SK-N-SH (cell line): ENCODE results near the gene SPATA13. TPM values are rescaled to one million over a fixed set of nuclear protein-coding genes. Genes with fewer than 3 reads are reported as not detected.

Source experiments
- CTCF ChIA-PET: fragments of 300-600, 350-600 bp; formaldehyde crosslinking; extraction: SDS; loops from one replicate; lab custom pipeline; 2021; lab: Yijun Ruan, JAX
- POLR2A ChIA-PET: fragments of 350-600 bp; sonication (Branson Sonifier 250); formaldehyde crosslinking; extraction: SDS; loops from one replicate; lab custom pipeline; 2020; ENCODE audit warnings: antibody characterized with exemption, inconsistent platforms; lab: Yijun Ruan, JAX
- DNase-seq: peaks from one replicate; pipeline ENCODE4 v3.0.0; 2012
- H2AFZ ChIP-seq: fragments of 200-600 bp; sonication (generic); 2 replicates; pipeline ENCODE4 v1.8.1; 2016; ENCODE audit warnings: antibody characterized with exemption, mild to moderate bottlenecking, low read depth
- H3F3A ChIP-seq: fragments of 200-600 bp; sonication (generic); replicated peaks from 2 replicates; pipeline ENCODE3; 2016; ENCODE audit warnings: antibody characterized with exemption, mild to moderate bottlenecking; ENCODE audit not compliant: insufficient read depth
- H3K27ac ChIP-seq, 2 experiments: fragments of 200-500 bp in 1 of 2; fragments of 200-600 bp in 1 of 2; sonication (Bioruptor generic) in 1 of 2; sonication (generic), shearing (Covaris generic) in 1 of 2; 2 replicates each; pipeline versions ENCODE4 v1.5.1 to v1.6.1; 2014 to 2016; ENCODE audit warnings: low read depth in 2 of 2, inconsistent platforms in 1 of 2, low read length in 1 of 2, mild to moderate bottlenecking in 1 of 2, mixed read lengths in 1 of 2
- H3K27me3 ChIP-seq: fragments of 200-600 bp; sonication (generic), shearing (Covaris generic); 2 replicates; pipeline ENCODE4 v1.6.1; 2016; ENCODE audit warnings: mixed run types; ENCODE audit not compliant: insufficient read depth
- H3K36me3 ChIP-seq, 2 experiments: fragments of 200-500 bp in 1 of 2; fragments of 200-600 bp in 1 of 2; sonication (Bioruptor generic) in 1 of 2; sonication (generic) in 1 of 2; replicated peaks in 1 of 2; 2 replicates each; pipeline versions ENCODE3 to v1.5.1; 2014 to 2016; ENCODE audit warnings: low read length in 1 of 2, mild to moderate bottlenecking in 1 of 2; ENCODE audit not compliant: insufficient read depth in 2 of 2, control insufficient read depth in 1 of 2
- H3K4me1 ChIP-seq, 2 experiments: fragments of 200-500 bp in 1 of 2; fragments of 200-600 bp in 1 of 2; sonication (Bioruptor generic) in 1 of 2; sonication (generic), shearing (Covaris generic) in 1 of 2; 2 replicates each; pipeline versions ENCODE4 v1.5.1 to v1.6.1; 2014 to 2016; ENCODE audit warnings: low read depth in 1 of 2, low read length in 1 of 2, mixed run types in 1 of 2; ENCODE audit not compliant: insufficient read depth in 2 of 2, control insufficient read depth in 1 of 2
- H3K4me2 ChIP-seq: fragments of 200-600 bp; sonication (generic), shearing (Covaris generic); 2 replicates; pipeline ENCODE4 v1.6.1; 2017; ENCODE audit warnings: mixed run types
- H3K4me3 ChIP-seq, 2 experiments: fragments of 200-500 bp in 1 of 2; fragments of 200-600 bp in 1 of 2; sonication (Bioruptor generic) in 1 of 2; sonication (generic), shearing (Covaris generic) in 1 of 2; 2 replicates each; pipeline versions ENCODE4 v1.5.1 to v1.8.1; 2014 to 2016; ENCODE audit warnings: low read depth in 2 of 2, inconsistent platforms in 1 of 2, low read length in 1 of 2, mild to moderate bottlenecking in 1 of 2, mixed read lengths in 1 of 2, moderate library complexity in 1 of 2
- H3K79me2 ChIP-seq: fragments of 200-600 bp; sonication (generic); 2 replicates; pipeline ENCODE4 v1.8.1; 2017; ENCODE audit warnings: mild to moderate bottlenecking; ENCODE audit not compliant: insufficient read depth
- H3K9ac ChIP-seq: fragments of 200-600 bp; sonication (generic); 2 replicates; pipeline ENCODE4 v1.6.1; 2017; ENCODE audit warnings: mixed run types
- H3K9me2 ChIP-seq: fragments of 200-600 bp; sonication (generic); 2 replicates; pipeline ENCODE4 v1.6.1; 2017; ENCODE audit warnings: mixed run types
- H3K9me3 ChIP-seq: fragments of 200-600 bp; sonication (generic); 2 replicates; pipeline ENCODE4 v1.6.1; 2017; ENCODE audit warnings: mixed run types, mild to moderate bottlenecking, moderate library complexity
- H4K20me1 ChIP-seq: fragments of 200-600 bp; sonication (generic); 2 replicates; pipeline ENCODE4 v1.6.1; 2017; ENCODE audit warnings: mild to moderate bottlenecking, mixed run types; ENCODE audit not compliant: insufficient read depth
- CTCF ChIP-seq: fragments of 200-600 bp; sonication (generic); IDR thresholded peaks from 2 replicates; pipeline ENCODE4 v1.6.1; 2017; ENCODE audit warnings: antibody characterized with exemption, mild to moderate bottlenecking, moderate library complexity
- ELF1 ChIP-seq: IDR thresholded peaks from 2 replicates; pipeline ENCODE4 v1.4.0; 2012
- EP300 ChIP-seq, 2 experiments: IDR thresholded peaks; 2 replicates each; pipeline versions ENCODE4 v1.4.0 to v1.6.1; 2012; ENCODE audit warnings: borderline replicate concordance in 1 of 2, low read depth in 1 of 2, low read length in 1 of 2
- EZH2phosphoT487 ChIP-seq: fragments of 200-600 bp; sonication (generic); IDR thresholded peaks from 2 replicates; pipeline ENCODE4 v1.6.1; 2017; ENCODE audit warnings: low read depth, mixed run types, mild to moderate bottlenecking, antibody characterized with exemption, moderate library complexity, borderline replicate concordance
- FOXJ3 ChIP-seq: sonication (generic); formaldehyde crosslinking; IDR thresholded peaks from 2 replicates; pipeline ENCODE4 v1.5.1; 2020; ENCODE audit warnings: mild to moderate bottlenecking, missing genetic modification reagents
- FOXM1 ChIP-seq: IDR thresholded peaks from 2 replicates; pipeline ENCODE4 v1.4.0; 2012; ENCODE audit warnings: low read depth, mild to moderate bottlenecking
- JUND ChIP-seq: IDR thresholded peaks from 2 replicates; pipeline ENCODE4 v1.4.0; 2012
- MEF2A ChIP-seq: IDR thresholded peaks from 2 replicates; pipeline ENCODE4 v1.4.0; 2012; ENCODE audit warnings: low read depth, borderline replicate concordance
- NRF1 ChIP-seq: IDR thresholded peaks from 2 replicates; pipeline ENCODE4 v1.6.1; 2012; ENCODE audit warnings: low read depth, mild to moderate bottlenecking, low read length
- RCOR1 ChIP-seq: fragments of 150-350 bp; IDR thresholded peaks from 2 replicates; pipeline ENCODE4 v1.6.1; 2017; ENCODE audit warnings: antibody characterized with exemption, low read length
- RFX5 ChIP-seq: IDR thresholded peaks from 2 replicates; pipeline ENCODE4 v1.6.1; 2012; ENCODE audit warnings: mild to moderate bottlenecking, improper control_type of control experiment, low read length
- SIN3A ChIP-seq: IDR thresholded peaks from 2 replicates; pipeline ENCODE4 v1.6.1; 2012; ENCODE audit warnings: low read depth, mild to moderate bottlenecking, low read length, moderate library complexity, borderline replicate concordance
- SMC3 ChIP-seq: IDR thresholded peaks from 2 replicates; pipeline ENCODE4 v1.6.1; 2012; ENCODE audit warnings: low read depth, low read length, improper control_type of control experiment
- TAF1 ChIP-seq: IDR thresholded peaks from 2 replicates; pipeline ENCODE4 v1.6.1; 2012; ENCODE audit warnings: low read depth, mild to moderate bottlenecking, low read length, moderate library complexity, borderline replicate concordance
- TEAD4 ChIP-seq: IDR thresholded peaks from 2 replicates; pipeline ENCODE4 v1.4.0; 2012; ENCODE audit warnings: mild to moderate bottlenecking, borderline replicate concordance; ENCODE audit not compliant: insufficient read depth
- USF1 ChIP-seq: IDR thresholded peaks from 2 replicates; pipeline ENCODE4 v1.4.0; 2012; ENCODE audit warnings: low read depth, borderline replicate concordance
- YY1 ChIP-seq: IDR thresholded peaks from 2 replicates; pipeline ENCODE4 v1.4.0; 2012; ENCODE audit warnings: low read depth, mild to moderate bottlenecking
- WGBS: methylation state at CpG from one replicate; pipeline ENCODE4 v1.1.6; 2017; ENCODE audit warnings: low lambda C conversion rate; 5-methylcytosine and 5-hydroxymethylcytosine counted together
- polyA plus RNA-seq, 3 experiments: library from polyadenylated mRNA; depleted of rRNA; stranded (reverse); fragments of >200 nt; gene quantifications; 2 replicates each; pipeline ENCODE4 v1.2.3, GENCODE V29; 2012
- TF ChIP-seq, protein P1 (sequence below): fragments of 150-350 bp; IDR thresholded peaks from 2 replicates; pipeline ENCODE4 v1.6.1; 2016; ENCODE audit warnings: mild to moderate bottlenecking, low read depth, low read length
- TF ChIP-seq, protein P2 (sequence below): IDR thresholded peaks from 2 replicates; pipeline ENCODE4 v1.6.1; 2012; ENCODE audit warnings: mild to moderate bottlenecking, low read depth, low read length, moderate library complexity

Gene SPATA13
- polyA plus RNA-seq, 1 of the 3 experiments (the other 2 are of a cell fraction), result 4.3 TPM

- H3K9me2 ChIP-seq, result no peaks in the 10 kb centered on the region
- H3K27ac ChIP-seq, result peak overlapping the region in 1 of 2 experiments; percentile 75; a peak in 1 of 4 replicates
- no peak for TF ChIP-seq MEF2A
- TF ChIP-seq TEAD4, result no peak
- TF ChIP-seq NRF1, result no peak
- TF ChIP-seq JUND, result no peak
- no peak for TF ChIP-seq FOXJ3 (CRISPR knock-in tag)
- no peak for TF ChIP-seq SMC3
- TF ChIP-seq RCOR1, result no peak
- TF ChIP-seq, protein P1, sequence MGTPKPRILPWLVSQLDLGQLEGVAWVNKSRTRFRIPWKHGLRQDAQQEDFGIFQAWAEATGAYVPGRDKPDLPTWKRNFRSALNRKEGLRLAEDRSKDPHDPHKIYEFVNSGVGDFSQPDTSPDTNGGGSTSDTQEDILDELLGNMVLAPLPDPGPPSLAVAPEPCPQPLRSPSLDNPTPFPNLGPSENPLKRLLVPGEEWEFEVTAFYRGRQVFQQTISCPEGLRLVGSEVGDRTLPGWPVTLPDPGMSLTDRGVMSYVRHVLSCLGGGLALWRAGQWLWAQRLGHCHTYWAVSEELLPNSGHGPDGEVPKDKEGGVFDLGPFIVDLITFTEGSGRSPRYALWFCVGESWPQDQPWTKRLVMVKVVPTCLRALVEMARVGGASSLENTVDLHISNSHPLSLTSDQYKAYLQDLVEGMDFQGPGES, result no peak
- TF ChIP-seq EP300 (IDR thresholded peaks at IDR 0.05; ENCODE audit: borderline replicate concordance in 1 of 2, low read depth in 1 of 2, low read length in 1 of 2), result no peak
- TF ChIP-seq YY1, result no peak
- TF ChIP-seq USF1, result no peak
- TF ChIP-seq RFX5, result no peak
- no peak for TF ChIP-seq SIN3A
- no peak for TF ChIP-seq CTCF
- no peak for TF ChIP-seq TAF1
- no peak for TF ChIP-seq ELF1
- TF ChIP-seq EZH2phosphoT487, result no peak
- TF ChIP-seq FOXM1, result no peak
- TF ChIP-seq, protein P2, sequence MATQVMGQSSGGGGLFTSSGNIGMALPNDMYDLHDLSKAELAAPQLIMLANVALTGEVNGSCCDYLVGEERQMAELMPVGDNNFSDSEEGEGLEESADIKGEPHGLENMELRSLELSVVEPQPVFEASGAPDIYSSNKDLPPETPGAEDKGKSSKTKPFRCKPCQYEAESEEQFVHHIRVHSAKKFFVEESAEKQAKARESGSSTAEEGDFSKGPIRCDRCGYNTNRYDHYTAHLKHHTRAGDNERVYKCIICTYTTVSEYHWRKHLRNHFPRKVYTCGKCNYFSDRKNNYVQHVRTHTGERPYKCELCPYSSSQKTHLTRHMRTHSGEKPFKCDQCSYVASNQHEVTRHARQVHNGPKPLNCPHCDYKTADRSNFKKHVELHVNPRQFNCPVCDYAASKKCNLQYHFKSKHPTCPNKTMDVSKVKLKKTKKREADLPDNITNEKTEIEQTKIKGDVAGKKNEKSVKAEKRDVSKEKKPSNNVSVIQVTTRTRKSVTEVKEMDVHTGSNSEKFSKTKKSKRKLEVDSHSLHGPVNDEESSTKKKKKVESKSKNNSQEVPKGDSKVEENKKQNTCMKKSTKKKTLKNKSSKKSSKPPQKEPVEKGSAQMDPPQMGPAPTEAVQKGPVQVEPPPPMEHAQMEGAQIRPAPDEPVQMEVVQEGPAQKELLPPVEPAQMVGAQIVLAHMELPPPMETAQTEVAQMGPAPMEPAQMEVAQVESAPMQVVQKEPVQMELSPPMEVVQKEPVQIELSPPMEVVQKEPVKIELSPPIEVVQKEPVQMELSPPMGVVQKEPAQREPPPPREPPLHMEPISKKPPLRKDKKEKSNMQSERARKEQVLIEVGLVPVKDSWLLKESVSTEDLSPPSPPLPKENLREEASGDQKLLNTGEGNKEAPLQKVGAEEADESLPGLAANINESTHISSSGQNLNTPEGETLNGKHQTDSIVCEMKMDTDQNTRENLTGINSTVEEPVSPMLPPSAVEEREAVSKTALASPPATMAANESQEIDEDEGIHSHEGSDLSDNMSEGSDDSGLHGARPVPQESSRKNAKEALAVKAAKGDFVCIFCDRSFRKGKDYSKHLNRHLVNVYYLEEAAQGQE, result no peak
- TF ChIP-seq, all 33 proteins: peak for 0
- no peaks in the 10 kb centered on the region for H4K20me1 ChIP-seq
- H3K9me3 ChIP-seq, result no peaks in the 10 kb centered on the region
- peaks cover 0 to 5% of the 10 kb centered on the region in 2 experiments; a peak in 2 of 4 replicates for H3K4me1 ChIP-seq
- no peak overlapping the region for H2AFZ ChIP-seq
- no peak overlapping the region for H3K9ac ChIP-seq
- POLR2A ChIA-PET, result no interaction called here
- no peak for DNase-seq
- H3K27me3 ChIP-seq, result no peaks in the 10 kb centered on the region
- CTCF ChIA-PET, result interaction anchor here (1.8 to 5.0 kb wide), 2 partner anchors 181 to 214 kb away, joined by 7 to 19 read pairs; no protein-coding TSS in a partner anchor
- H3K4me3 ChIP-seq, result no peak overlapping the region
- peaks cover 14% of the 10 kb centered on the region for H3F3A ChIP-seq
- peak overlapping the region; percentile 68; the same call in 1 of the 2 replicates for H3K4me2 ChIP-seq
- 87% methylated on average over 5 of the region's 5 CpGs for WGBS
- H3K36me3 ChIP-seq, result no peaks in the 10 kb centered on the region
- no peaks in the 10 kb centered on the region for H3K79me2 ChIP-seq
These were observed 73.8 kb downstream of the SPATA13 start for GRCh38 chr13:24234200-24234915.
